Measurements from ENCODE around the gene TDRD6. TPM values are rescaled to one million over a fixed set of nuclear protein-coding genes. Genes with fewer than 3 reads are reported as not detected.

Gene TDRD6
- total RNA-seq, 1 experiment from 2014 or later = 0.57 TPM

- TF ChIP-seq FOSL1 (IDR thresholded peaks at IDR 0.05; ENCODE audit: low read depth) (no peak), EZH2 (IDR thresholded peaks at IDR 0.05) (no peak), ZFX (IDR thresholded peaks at IDR 0.05) (peak; percentile 71), POLR2AphosphoS5 (IDR thresholded peaks at IDR 0.05; ENCODE audit: low read depth, low read length) (peak; percentile 8; the same call in 1 of the 2 replicates)
These were observed 34.9 kb upstream of the TDRD6 start, which contains the start of the genes CYP39A1 and SLC25A27 (continued) for GRCh38 chr6:46652603-46653438.

GRCh38 chr6:46653439-46654195 is 34.1 kb upstream of the TDRD6 start:
- ATAC-seq = no peak
- ChIA-PET CTCF (no interaction called here), RAD21 (ENCODE audit: low non-redundant PET in 1 of 2, low total read pairs in 2 of 2, uncharacterized antibody in 2 of 2, unreplicated experiment in 2 of 2) (no interaction called here)

More at GRCh38 chr6:46653439-46654195, 34.1 kb upstream of the TDRD6 start:
- peak overlapping the region; percentile 97 for H3K4me2 ChIP-seq (ENCODE audit: low read length)
- peak overlapping the region; percentile 75 for H2AFZ ChIP-seq (ENCODE audit: low read depth, low read length, poor library complexity, severe bottlenecking)
- H3K27me3 ChIP-seq (ENCODE audit: insufficient read depth, low read length) = no peaks in the 10 kb centered on the region
- intact Hi-C loops (cut with micrococcal nuclease) = loop anchor here (5.0 kb wide), 1 partner anchor 394 kb away; no protein-coding TSS in a partner anchor
- peak overlapping the region; percentile 71 to 73 for H3K4me3 ChIP-seq (replicated peaks in 1 of 2; ENCODE audit: low read depth in 1 of 2, low read length in 2 of 2)
- H3K36me3 ChIP-seq (ENCODE audit: control insufficient read depth in 1 of 2, insufficient read depth in 2 of 2, low read length in 2 of 2) = no peaks in the 10 kb centered on the region
- no peaks in the 10 kb centered on the region for H3K79me2 ChIP-seq (ENCODE audit: insufficient read depth, low read length)
- H3K9me3 ChIP-seq (ENCODE audit: control insufficient read depth in 1 of 2, insufficient read depth in 1 of 2, low read depth in 1 of 2, low read length in 2 of 2) = no peaks in the 10 kb centered on the region
- peaks cover 3 to 27% of the 10 kb centered on the region in 2 experiments; a peak in 2 of 4 replicates for H3K4me1 ChIP-seq (ENCODE audit: control insufficient read depth in 1 of 2, insufficient read depth in 2 of 2, low read length in 2 of 2)
- POLR2A ChIA-PET = no interaction called here
- no peak for DNase-seq (ENCODE audit: low read depth, low spot score)
- H3K27ac ChIP-seq (ENCODE audit: low read depth, low read length) = peak overlapping the region; percentile 52; the same call in 1 of the 2 replicates
- H4K20me1 ChIP-seq (ENCODE audit: insufficient read depth) = no peaks in the 10 kb centered on the region
- BruUV-seq (replicated peaks) = TSS peak; percentile 56
- TF ChIP-seq SIN3A (IDR thresholded peaks at IDR 0.05; ENCODE audit: low read depth) = 0 out of 2 replicates have a peak, but pooled peaks have one; percentile 22
- peak; percentile 30; the same call in 1 of the 2 replicates for TF ChIP-seq ZFX (IDR thresholded peaks at IDR 0.05)
- TF ChIP-seq SRF (IDR thresholded peaks at IDR 0.05; ENCODE audit: low read depth) = no peak
- TF ChIP-seq REST (IDR thresholded peaks at IDR 0.05; ENCODE audit: low read depth) = no peak
- no peak for TF ChIP-seq POLR2A (IDR thresholded peaks at IDR 0.05; ENCODE audit: borderline replicate concordance, extremely low read depth, insufficient read depth, insufficient read length)
- no peaks in the 10 kb centered on the region for H3K9me2 ChIP-seq (ENCODE audit: insufficient read depth)
- H3K9ac ChIP-seq (ENCODE audit: low read length) = peak overlapping the region; percentile 68
